Erythroblast (primary cell): ENCODE results near the gene JPH4.
A peak's percentile ranks its signal among the peaks of the same experiment; 100 is the strongest.

Source experiments
- DNase-seq, 2 experiments: peaks; one replicate each; lab custom pipeline; 2025; lab: John Stamatoyannopoulos, UW
- GATA1 ChIP-seq: IDR thresholded peaks from 2 replicates; pipeline ENCODE4 v1.6.1; 2011; ENCODE audit warnings: low read depth, mild to moderate bottlenecking, control low read depth, low read length, moderate library complexity
- POLR2A ChIP-seq: IDR thresholded peaks from 2 replicates; pipeline ENCODE4 v1.6.1; 2011; ENCODE audit warnings: mild to moderate bottlenecking, low read length

The JPH4 gene

GRCh38 chr14:23561259-23561658 is 17.3 kb downstream of the JPH4 start:
- TF ChIP-seq GATA1 (no peak), POLR2A (no peak)
- no peak for DNase-seq

GRCh38 chr14:23559926-23560520 is 18.6 kb downstream of the JPH4 start:
- DNase-seq, result no peak
- no peak for TF ChIP-seq GATA1
- no peak for TF ChIP-seq POLR2A

GRCh38 chr14:23559010-23559925 is 19.3 kb downstream of the JPH4 start:
- peak; percentile 76 to 86 for DNase-seq
- TF ChIP-seq GATA1 (no peak), POLR2A (no peak)

- DNase-seq, result no peak
- TF ChIP-seq GATA1 (no peak), POLR2A (no peak)
These were observed 20.1 kb downstream of the JPH4 start for GRCh38 chr14:23558346-23559009.

GRCh38 chr14:23557946-23558345 is 20.6 kb downstream of the JPH4 start:
- no peak for DNase-seq
- TF ChIP-seq POLR2A (no peak), GATA1 (no peak)

GRCh38 chr14:23557521-23557920 is 21.1 kb downstream of the JPH4 start:
- DNase-seq, result no peak
- no peak for TF ChIP-seq POLR2A
- no peak for TF ChIP-seq GATA1

GRCh38 chr14:23556700-23557440 is 21.7 kb downstream of the JPH4 start:
- no peak for TF ChIP-seq POLR2A
- TF ChIP-seq GATA1, result no peak
- DNase-seq, result no peak

GRCh38 chr14:23555882-23556699 is 22.5 kb downstream of the JPH4 start, which contains the start of gene THTPA:
TSS of gene THTPA (plus strand) at chr14:23556271. CDS start at chr14:23556758, 487 bp downstream.
- TF ChIP-seq GATA1 (no peak), POLR2A (peak; percentile 80)
- DNase-seq, result peak; percentile 90 to 93

GRCh38 chr14:23555533-23555881 is 23.1 kb downstream of the JPH4 start:
- no peak for DNase-seq
- TF ChIP-seq GATA1 (no peak), POLR2A (no peak)

GRCh38 chr14:23551266-23552028 is 27.1 kb downstream of the JPH4 start, which contains the start of gene ZFHX2:
TSS of gene ZFHX2 (minus strand) at chr14:23551765. CDS start at chr14:23535325, 16,440 bp downstream.
- DNase-seq, result peak; percentile 65 to 71
- peak; percentile 21 for TF ChIP-seq POLR2A
- no peak for TF ChIP-seq GATA1

GRCh38 chr14:23550812-23551265 is 27.8 kb downstream of the JPH4 start:
- TF ChIP-seq POLR2A, result no peak
- no peak for TF ChIP-seq GATA1
- peak in 1 of 2 experiments; percentile 35 for DNase-seq
